Activated CD8-positive, alpha-beta T cell treated with anti-CD3 and anti-CD28 coated beads for 36 hours (primary cell): ENCODE measurements around the gene OR9G4. TPM values are rescaled to one million over a fixed set of nuclear protein-coding genes. Genes with fewer than 3 reads are reported as not detected.

Experiments used
- ATAC-seq: fragments of 200-7000 bp; cut with Tn5 transposase; one replicate; pipeline ENCODE4 v1.10.0; 2021; ENCODE audit warnings: mild to moderate bottlenecking, moderate library complexity
- CTCF ChIA-PET: fragments of 350-600 bp; sonication (Branson Sonifier 250); formaldehyde crosslinking; loops from one replicate; lab custom pipeline; 2021; ENCODE audit warnings: antibody characterized with exemption; lab: Charles Lee
- POLR2A ChIA-PET: fragments of 350-600 bp; sonication (Branson Sonifier 250); formaldehyde crosslinking; loops from one replicate; lab custom pipeline; 2021; ENCODE audit warnings: antibody characterized with exemption; lab: Charles Lee
- DNase-seq: peaks from one replicate; pipeline ENCODE4 v3.0.0-alpha.2; 2020
- H3K27ac Mint-ChIP-seq: one replicate; pipeline ENCODE4 v1.8.0; 2021; ENCODE audit warnings: mild to moderate bottlenecking, mixed read lengths
- H3K27me3 Mint-ChIP-seq: one replicate; pipeline ENCODE4 v1.8.0; 2021; ENCODE audit warnings: mixed read lengths
- H3K36me3 Mint-ChIP-seq: one replicate; pipeline ENCODE4 v1.8.0; 2021; ENCODE audit warnings: low read depth, mixed read lengths
- H3K4me1 Mint-ChIP-seq: one replicate; pipeline ENCODE4 v1.8.0; 2021; ENCODE audit warnings: low read depth, mixed read lengths
- H3K4me3 Mint-ChIP-seq: one replicate; pipeline ENCODE4 v1.8.0; 2021; ENCODE audit warnings: mild to moderate bottlenecking, moderate library complexity, mixed read lengths
- H3K9me3 Mint-ChIP-seq: one replicate; pipeline ENCODE4 v1.8.0; 2021; ENCODE audit warnings: mixed read lengths
- CTCF ChIP-seq: fragments of 200-600 bp; IDR thresholded peaks from one replicate; pipeline ENCODE4 v1.8.0; 2022; ENCODE audit warnings: antibody characterized with exemption, mild to moderate bottlenecking
- intact Hi-C: fragments of 100-400 bp; cut with micrococcal nuclease; formaldehyde crosslinking; loops from one replicate; pipeline ENCODE4 v1.10.0; 2022
- microRNA-seq: library from miRNA; unstranded; fragments of <30 nt; microRNA quantifications from one replicate; pipeline ENCODE4 v1.2.0, GENCODE V29; 2022; ENCODE audit warnings: borderline microRNAs expressed, borderline replicate concordance
- total RNA-seq, 2 experiments: library from RNA; stranded (reverse); gene quantifications; one replicate each; pipeline ENCODE4 v1.2.3, GENCODE V29; 2021

Gene OR9G4
- total RNA-seq, 2 experiments from 2014 or later: not detected

GRCh38 chr11:56700242-56700913 is 48.1 kb downstream of the OR9G4 start:
- no peak for TF ChIP-seq CTCF
- no peaks in the 10 kb centered on the region for H3K4me1 Mint-ChIP-seq
- intact Hi-C loops: no loop called here
- no peaks in the 10 kb centered on the region for H3K36me3 Mint-ChIP-seq
- H3K9me3 Mint-ChIP-seq: peaks cover 6% of the 10 kb centered on the region
- no peak overlapping the region for H3K27ac Mint-ChIP-seq
- ChIA-PET CTCF (no interaction called here), POLR2A (no interaction called here)
- no peaks in the 10 kb centered on the region for H3K27me3 Mint-ChIP-seq
- no peak overlapping the region for H3K4me3 Mint-ChIP-seq
- DNase-seq (no peak), ATAC-seq (no peak)

- ChIA-PET CTCF (no interaction called here), POLR2A (no interaction called here)
- intact Hi-C loops: no loop called here
- no peaks in the 10 kb centered on the region for H3K36me3 Mint-ChIP-seq
- DNase-seq: no peak
- no peak for TF ChIP-seq CTCF
- no peak within 1 kb of the TSS for H3K4me3 Mint-ChIP-seq
- H3K27ac Mint-ChIP-seq: no peak within 1 kb of the TSS
- H3K4me1 Mint-ChIP-seq: no peaks in the 10 kb centered on the region
- H3K9me3 Mint-ChIP-seq: peaks cover 6% of the 10 kb centered on the region
- no peak for ATAC-seq
- no peaks in the 10 kb centered on the region for H3K27me3 Mint-ChIP-seq
Measured at GRCh38 chr11:56698795-56699194, 49.7 kb downstream of the OR9G4 start, which contains the start of gene OR9G1. OR9G1 (plus strand) TSS chr11:56699095; CDS start chr11:56700388, 1,293 bp downstream.

- Mint-ChIP-seq H3K4me1 (no peaks in the 10 kb centered on the region), H3K9me3 (peaks cover 3% of the 10 kb centered on the region), H3K27ac (no peak overlapping the region), H3K27me3 (no peaks in the 10 kb centered on the region), H3K36me3 (no peaks in the 10 kb centered on the region), H3K4me3 (no peak overlapping the region)
- DNase-seq (no peak), ATAC-seq (no peak)
- intact Hi-C loops: no loop called here
- ChIA-PET POLR2A (no interaction called here), CTCF (no interaction called here)
- no peak for TF ChIP-seq CTCF
Measured at GRCh38 chr11:56693428-56693827, 55.1 kb downstream of the OR9G4 start.

Small RNA genes within 50 kb of the gene (microRNA-seq; reads per million reads assigned to microRNA genes)
- gene MIR6128: not detected

Other genes with a start within 250 kb of the OR9G4 start
- not detected for gene OR5M11, start 205.4 kb downstream of the OR9G4 start, total RNA-seq
- gene OR5M10, start 171.0 kb downstream of the OR9G4 start, total RNA-seq: not detected
- not detected for gene OR5M1, start 133.8 kb downstream of the OR9G4 start, total RNA-seq
- not detected for gene OR5AP2, start 106.3 kb downstream of the OR9G4 start, total RNA-seq
- not detected for gene OR5AR1, start 85.0 kb downstream of the OR9G4 start, total RNA-seq
- gene OR9G1, start 49.6 kb downstream of the OR9G4 start, total RNA-seq: not detected
- not detected for gene OR5AK2, start 240.2 kb upstream of the OR9G4 start, total RNA-seq